PC-3 (cell line): ENCODE results near the gene PGBD5. TPM values are rescaled to one million over a fixed set of nuclear protein-coding genes. Genes with fewer than 3 reads are reported as not detected.

Experiments
- ATAC-seq: fragments of 200-7000 bp; cut with Tn5 transposase; 2 replicates; pipeline ENCODE4 v1.9.1; 2020; ENCODE audit warnings: mild to moderate bottlenecking, moderate library complexity
- BruUV-seq: library from RNA; stranded (reverse); fragments of 400-500 nt; replicated peaks from 2 replicates; lab custom pipeline; 2021; lab: Mats Ljungman, UMichigan
- CTCF ChIA-PET: fragments of 300-600 bp; sonication (Branson Sonifier 250); formaldehyde crosslinking; loops from one replicate; lab custom pipeline; 2022; ENCODE audit warnings: antibody characterized with exemption; lab: Charles Lee
- POLR2A ChIA-PET: fragments of 300-600 bp; sonication (Branson Sonifier 250); formaldehyde crosslinking; loops from one replicate; lab custom pipeline; 2022; ENCODE audit warnings: antibody characterized with exemption; ENCODE audit not compliant: unreplicated experiment; lab: Charles Lee
- DNase-seq: peaks from one replicate; pipeline ENCODE4 v3.0.0-alpha.2; 2015
- H2AFZ ChIP-seq: fragments of 300-600 bp; sonication (generic); 2 replicates; pipeline ENCODE4 v1.6.0; 2016; ENCODE audit warnings: antibody characterized with exemption, low read length
- H3F3A ChIP-seq: fragments of 300-600 bp; sonication (generic); one replicate; pipeline ENCODE4 v1.6.0; 2017; ENCODE audit warnings: antibody characterized with exemption, low read length, control low read depth, mild to moderate bottlenecking; ENCODE audit not compliant: unreplicated experiment
- H3K27ac ChIP-seq: fragments of 300-600 bp; sonication (generic); 2 replicates; pipeline ENCODE4 v1.5.1; 2016; ENCODE audit warnings: mild to moderate bottlenecking, low read length
- H3K27me3 ChIP-seq: fragments of 300-600 bp; sonication (generic); 2 replicates; pipeline ENCODE4 v1.6.1; 2016; ENCODE audit warnings: low read length, mixed read lengths
- H3K36me3 ChIP-seq: fragments of 300-600 bp; sonication (generic); 2 replicates; pipeline ENCODE4 v1.6.1; 2016; ENCODE audit warnings: low read depth, mixed run types, low read length, mixed read lengths
- H3K4me1 ChIP-seq: fragments of 300-600 bp; sonication (generic); 2 replicates; pipeline ENCODE4 v1.5.1; 2016; ENCODE audit warnings: low read length; ENCODE audit not compliant: insufficient read depth
- H3K4me2 ChIP-seq: fragments of 300-600 bp; sonication (generic); 2 replicates; pipeline ENCODE4 v1.6.0; 2016; ENCODE audit warnings: low read length
- H3K4me3 ChIP-seq: fragments of 300-600 bp; sonication (generic); 2 replicates; pipeline ENCODE4 v1.5.1; 2016; ENCODE audit warnings: mild to moderate bottlenecking, low read length, mixed read lengths
- H3K79me2 ChIP-seq: fragments of 300-600 bp; sonication (generic); 2 replicates; pipeline ENCODE4 v1.6.1; 2017; ENCODE audit warnings: low read length, mixed read lengths
- H3K9ac ChIP-seq: fragments of 300-600 bp; sonication (generic); 2 replicates; pipeline ENCODE4 v1.6.0; 2016; ENCODE audit warnings: mild to moderate bottlenecking, low read length
- H3K9me2 ChIP-seq: fragments of 300-600 bp; sonication (generic); replicated peaks from 2 replicates; pipeline ENCODE4 v1.6.1; 2016; ENCODE audit warnings: mixed run types, low read length, mixed read lengths
- H3K9me3 ChIP-seq: fragments of 300-600 bp; sonication (generic); 2 replicates; pipeline ENCODE4 v1.6.1; 2016; ENCODE audit warnings: low read length, mixed read lengths
- H4K20me1 ChIP-seq: fragments of 300-600 bp; sonication (generic); 2 replicates; pipeline ENCODE4 v1.6.1; 2016; ENCODE audit warnings: low read length, mixed read lengths
- CTCF ChIP-seq: fragments of 300-600 bp; sonication (generic); conservative IDR thresholded peaks from 2 replicates; pipeline ENCODE4 v1.5.1; 2017; ENCODE audit warnings: antibody characterized with exemption, low read depth, mild to moderate bottlenecking, low read length
- EZH2 ChIP-seq: fragments of 300-600 bp; sonication (generic); IDR thresholded peaks from one replicate; pipeline ENCODE4 v1.6.1; 2017; ENCODE audit warnings: antibody characterized with exemption, mild to moderate bottlenecking, low read length; ENCODE audit not compliant: unreplicated experiment
- EZH2phosphoT487 ChIP-seq: fragments of 300-600 bp; sonication (generic); IDR thresholded peaks from 2 replicates; pipeline ENCODE4 v1.6.1; 2018; ENCODE audit warnings: mild to moderate bottlenecking, antibody characterized with exemption, low read length, borderline replicate concordance
- intact Hi-C: fragments of 100-400 bp; cut with micrococcal nuclease; formaldehyde crosslinking; loops from 2 replicates; pipeline ENCODE4 v1.9.0; 2023
- total RNA-seq: library from RNA; depleted of rRNA; stranded (reverse); fragments of >200 nt; gene quantifications from 2 replicates; pipeline ENCODE4 v1.2.3, GENCODE V29; 2014

PGBD5 gene
- total RNA-seq, 1 experiment from 2014 or later = under 0.01 TPM

GRCh38 chr1:230280054-230280795 lies 145.9 kb downstream of the PGBD5 start:
- H3F3A ChIP-seq = peaks cover 5% of the 10 kb centered on the region
- POLR2A ChIA-PET = no interaction called here
- H4K20me1 ChIP-seq = no peaks in the 10 kb centered on the region
- no peak overlapping the region for H3K27ac ChIP-seq
- no peaks in the 10 kb centered on the region for H3K79me2 ChIP-seq
- CTCF ChIA-PET = no interaction called here
- no peak overlapping the region for H3K9ac ChIP-seq
- intact Hi-C loops = no loop called here
- H3K9me3 ChIP-seq = no peaks in the 10 kb centered on the region
- BruUV-seq = no TSS peak
- TF ChIP-seq EZH2 = no peak
- TF ChIP-seq EZH2phosphoT487 = no peak
- TF ChIP-seq CTCF = no peak
- peaks cover 46% of the 10 kb centered on the region for H3K36me3 ChIP-seq
- H2AFZ ChIP-seq = no peak overlapping the region
- ATAC-seq (no peak), DNase-seq (no peak)
- H3K4me2 ChIP-seq = no peak overlapping the region
- H3K4me1 ChIP-seq = no peaks in the 10 kb centered on the region
- H3K9me2 ChIP-seq = no peaks in the 10 kb centered on the region
- H3K27me3 ChIP-seq = no peaks in the 10 kb centered on the region
- H3K4me3 ChIP-seq = no peak overlapping the region

- H3K9me3 ChIP-seq = no peaks in the 10 kb centered on the region
- CTCF ChIA-PET = no interaction called here
- H3K27me3 ChIP-seq = no peaks in the 10 kb centered on the region
- POLR2A ChIA-PET = no interaction called here
- ATAC-seq (no peak), DNase-seq (no peak)
- TSS peak; percentile 33 for BruUV-seq
- TF ChIP-seq CTCF (no peak), EZH2 (no peak), EZH2phosphoT487 (no peak)
- peaks cover 9% of the 10 kb centered on the region for H3F3A ChIP-seq
- no peak overlapping the region for H3K9ac ChIP-seq
- H3K4me1 ChIP-seq = no peaks in the 10 kb centered on the region
- H2AFZ ChIP-seq = no peak overlapping the region
- intact Hi-C loops = no loop called here
- H3K9me2 ChIP-seq = no peaks in the 10 kb centered on the region
- H4K20me1 ChIP-seq = 0 out of 2 replicates have a peak, but pooled peaks cover 3% of the 10 kb centered on the region
- H3K36me3 ChIP-seq = peaks cover 53% of the 10 kb centered on the region
- H3K79me2 ChIP-seq = no peaks in the 10 kb centered on the region
- no peak overlapping the region for H3K4me2 ChIP-seq
- no peak overlapping the region for H3K27ac ChIP-seq
- H3K4me3 ChIP-seq = no peak overlapping the region
Measured at GRCh38 chr1:230279583-230279945, 146.6 kb downstream of the PGBD5 start.

- Histone ChIP-seq H3K9ac (no peak overlapping the region), H2AFZ (no peak overlapping the region), H3K36me3 (peaks cover 57% of the 10 kb centered on the region), H3K9me3 (no peaks in the 10 kb centered on the region), H3K4me2 (no peak overlapping the region), H3K27me3 (no peaks in the 10 kb centered on the region), H3K27ac (no peak overlapping the region), H4K20me1 (0 out of 2 replicates have a peak, but pooled peaks cover 5% of the 10 kb centered on the region), H3F3A (peaks cover 9% of the 10 kb centered on the region), H3K4me3 (no peak overlapping the region), H3K4me1 (no peaks in the 10 kb centered on the region), H3K79me2 (no peaks in the 10 kb centered on the region), H3K9me2 (no peaks in the 10 kb centered on the region)
- POLR2A ChIA-PET = no interaction called here
- CTCF ChIA-PET = no interaction called here
- intact Hi-C loops = no loop called here
- ATAC-seq (no peak), DNase-seq (no peak)
- no TSS peak for BruUV-seq
- TF ChIP-seq EZH2phosphoT487 = no peak
- no peak for TF ChIP-seq CTCF
- TF ChIP-seq EZH2 = no peak
Measured at GRCh38 chr1:230278871-230279582, 147.1 kb downstream of the PGBD5 start.
